HG03103 (cell line): ENCODE data around the gene MACROD2.

ENCODE experiments used
- ATAC-seq: cut with Tn5 transposase; IDR thresholded peaks from one replicate; pipeline ENCODE4 v1.9.1; 2021; ENCODE audit warnings: low read depth; ENCODE audit not compliant: unreplicated experiment

MACROD2 gene

DNA sequence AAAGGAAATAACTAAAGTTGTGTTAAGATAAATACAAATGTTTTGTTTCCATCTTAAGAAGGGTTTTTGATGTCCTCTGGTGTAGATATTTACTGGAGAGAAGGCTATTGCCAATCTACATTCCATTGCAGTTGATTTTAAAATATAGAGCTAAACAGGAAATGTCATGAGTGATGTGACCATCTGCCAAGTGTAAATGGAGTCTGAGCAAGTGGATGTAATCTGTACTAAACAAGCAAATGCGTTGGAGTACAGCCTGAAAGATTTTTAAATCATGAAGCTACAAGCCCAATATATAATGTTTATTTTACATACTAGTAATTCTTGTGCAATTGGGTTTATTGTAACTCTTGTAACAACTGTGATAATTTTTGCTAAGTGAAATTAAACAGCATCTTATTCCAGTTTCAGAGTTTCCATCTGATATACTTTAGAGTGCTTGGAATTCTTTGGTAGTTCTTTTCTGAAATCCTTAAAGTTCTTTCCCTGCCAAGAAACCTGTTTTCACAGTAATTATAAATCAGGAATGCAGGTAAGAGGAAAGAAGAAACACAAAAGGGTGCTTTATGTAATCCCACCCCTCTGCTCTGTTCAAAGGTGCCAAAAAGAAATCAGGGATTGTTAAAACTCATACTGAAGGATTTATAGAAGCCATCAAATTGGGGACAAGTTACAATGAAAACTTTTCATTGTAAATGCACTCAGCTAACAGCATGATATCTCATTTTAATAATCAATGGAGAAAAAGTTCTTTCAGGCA lies 389.3 kb downstream of the MACROD2 start:
- ATAC-seq, result no peak

DNA sequence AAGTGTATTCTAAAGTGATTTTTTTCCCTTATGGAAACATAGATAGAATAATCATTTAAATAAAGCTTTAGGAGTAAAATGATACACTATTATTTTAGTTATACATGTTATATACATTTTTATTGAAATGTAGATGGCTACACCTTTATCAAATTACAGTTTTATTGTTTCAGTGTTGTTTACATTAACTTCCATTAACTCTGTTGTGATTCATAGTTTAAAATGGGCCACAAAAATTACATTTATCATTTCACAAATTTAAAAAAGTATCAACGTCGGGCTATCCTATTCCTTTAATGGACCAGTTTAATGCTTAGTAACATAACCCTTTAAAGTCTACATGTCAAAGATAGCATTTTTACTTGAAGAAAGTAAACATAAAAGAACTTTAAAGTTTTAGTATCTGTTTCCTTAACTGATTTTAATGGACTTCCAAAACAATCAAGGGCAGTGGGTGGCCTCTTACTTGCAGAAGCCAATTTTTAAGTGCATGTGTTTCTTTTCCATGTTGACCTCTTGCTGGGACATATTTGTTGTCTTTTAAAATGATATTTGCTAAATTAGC lies 389.9 kb downstream of the MACROD2 start:
- no peak for ATAC-seq

DNA sequence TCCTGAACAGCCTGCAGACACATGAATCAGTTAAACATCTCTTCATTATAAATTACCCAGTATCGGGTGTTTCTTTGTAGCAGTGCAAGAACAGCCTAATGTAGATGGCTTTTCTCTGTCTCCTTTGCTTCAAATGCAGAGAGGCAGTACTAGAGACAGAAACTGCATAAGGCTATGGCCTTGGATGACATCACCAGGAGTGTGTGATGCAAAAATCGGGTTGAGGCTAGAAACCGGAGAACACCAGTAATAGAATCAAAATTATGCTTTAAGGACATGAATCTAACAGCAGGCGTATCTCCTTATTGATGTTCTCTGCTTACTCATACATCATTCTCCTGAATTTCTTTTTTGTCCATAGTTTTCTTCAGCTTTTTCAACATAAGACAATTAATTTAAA lies 391.4 kb downstream of the MACROD2 start:
- no peak for ATAC-seq

DNA sequence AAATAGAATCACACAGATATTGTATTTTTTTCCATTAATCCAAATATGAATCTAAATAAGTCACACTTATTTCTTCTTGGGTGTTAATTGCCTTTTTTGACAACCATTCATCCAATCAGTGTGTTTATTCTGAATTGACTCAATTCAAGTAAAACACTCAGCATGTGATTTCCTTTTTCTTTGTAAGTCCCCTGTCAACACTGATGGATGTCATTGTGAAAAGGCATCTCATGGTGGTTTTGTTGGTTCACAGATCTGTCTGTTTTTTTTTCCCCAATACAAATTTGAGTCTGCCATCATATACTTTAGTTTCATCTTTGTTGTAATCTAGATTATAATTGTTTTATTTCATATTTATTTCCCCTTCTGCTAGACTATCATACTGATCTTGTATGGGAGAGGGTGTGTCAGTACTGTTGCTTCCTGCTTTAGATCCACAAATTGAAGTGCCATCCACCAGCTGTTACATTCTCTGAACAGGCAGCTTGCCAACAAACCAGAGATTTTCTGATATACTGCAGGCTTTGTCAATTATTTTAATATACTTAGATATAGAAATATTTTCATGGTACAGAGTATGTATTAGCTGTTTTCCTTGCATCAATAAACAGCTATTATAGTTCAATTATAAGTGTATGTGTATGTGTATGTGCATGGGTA lies 406.3 kb downstream of the MACROD2 start:
- ATAC-seq, result no peak

DNA sequence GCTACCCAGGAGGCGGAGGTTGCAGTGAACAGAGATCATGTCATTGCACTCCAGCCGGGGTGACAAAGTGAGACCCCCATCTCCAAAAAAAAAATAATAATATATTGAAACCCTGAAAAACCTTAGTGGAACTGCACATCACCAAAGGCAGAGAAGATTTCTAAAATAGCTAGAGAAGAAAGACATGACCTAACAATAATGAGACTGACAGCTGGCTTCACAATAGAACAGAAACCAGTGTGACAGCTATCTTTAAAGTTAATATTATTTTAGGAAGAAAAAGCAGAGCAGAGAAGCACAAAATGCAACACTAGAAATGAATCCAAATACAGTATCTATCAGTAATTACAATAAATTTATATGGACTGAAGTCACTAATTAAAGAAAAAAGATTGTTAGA lies 409.2 kb downstream of the MACROD2 start:
- ATAC-seq, result no peak

DNA sequence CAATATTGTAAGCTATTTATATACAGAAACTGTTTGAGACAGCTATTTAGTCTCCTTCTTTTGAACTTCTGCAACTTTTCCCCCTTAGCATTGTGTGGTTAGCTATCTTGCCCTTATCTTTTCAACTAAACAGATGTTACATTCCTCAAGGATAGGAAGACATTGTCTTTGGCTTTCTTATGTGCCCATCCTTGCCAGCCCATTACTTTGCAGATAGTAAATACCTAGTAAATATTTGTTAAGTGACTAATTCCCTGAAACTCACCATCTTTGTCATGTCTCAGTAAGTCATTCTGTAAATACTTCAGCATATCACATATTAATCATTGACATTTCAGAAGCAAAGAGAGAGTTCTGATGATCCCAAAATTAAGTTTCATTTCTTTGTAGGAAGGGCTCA lies 411.2 kb downstream of the MACROD2 start:
- no peak for ATAC-seq

DNA sequence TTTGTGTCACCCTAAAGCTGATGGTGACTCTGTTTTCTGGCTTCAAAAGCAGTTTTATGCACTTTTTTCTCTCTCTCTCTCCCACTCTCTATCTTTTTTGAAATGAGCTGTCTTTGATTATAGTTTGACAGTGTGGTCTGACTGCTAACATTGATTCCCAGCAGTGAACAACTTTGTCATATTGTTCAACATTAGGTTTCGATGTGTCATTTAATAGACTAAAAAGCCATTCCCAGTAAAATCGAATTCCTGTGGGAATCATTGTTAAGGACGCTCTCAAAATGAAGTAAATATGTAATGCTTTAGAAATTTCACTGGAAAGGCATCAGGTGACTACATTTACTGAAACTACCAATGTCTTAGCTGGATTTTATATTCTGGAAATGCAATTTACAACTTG lies 412.0 kb downstream of the MACROD2 start:
- no peak for ATAC-seq

DNA sequence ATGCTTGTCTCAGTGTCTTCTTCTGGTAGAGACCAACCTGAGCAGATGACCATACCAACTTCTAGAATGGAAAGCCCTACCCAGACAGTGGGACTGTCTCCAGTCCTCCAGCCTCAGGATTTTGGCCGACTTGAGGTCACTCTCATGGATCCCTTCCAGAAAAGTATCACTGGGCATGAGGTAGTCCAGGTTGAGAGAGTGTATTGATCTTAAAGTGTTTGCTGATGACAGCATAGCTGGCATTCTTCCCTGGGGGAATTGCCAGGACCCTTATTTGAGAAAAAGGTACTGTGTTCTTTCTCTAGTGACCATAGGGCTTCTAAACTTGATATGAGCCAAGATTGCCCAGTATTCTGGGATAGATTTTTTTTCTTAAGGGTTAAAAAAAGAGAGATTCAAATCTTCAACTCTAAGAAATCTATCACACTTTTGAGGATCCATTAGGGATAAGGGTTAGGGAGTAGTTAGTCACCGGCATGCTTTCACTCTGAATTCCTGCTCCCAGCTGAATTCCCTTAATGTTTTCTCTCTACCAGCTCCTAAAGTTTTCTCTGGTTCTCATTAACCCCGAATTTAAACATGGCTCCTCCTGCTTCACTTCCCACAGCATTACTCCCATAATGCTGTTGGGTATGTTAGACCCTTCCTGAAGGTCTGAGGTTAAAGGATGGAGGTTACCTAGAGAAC lies 415.7 kb downstream of the MACROD2 start:
- no peak for ATAC-seq

DNA sequence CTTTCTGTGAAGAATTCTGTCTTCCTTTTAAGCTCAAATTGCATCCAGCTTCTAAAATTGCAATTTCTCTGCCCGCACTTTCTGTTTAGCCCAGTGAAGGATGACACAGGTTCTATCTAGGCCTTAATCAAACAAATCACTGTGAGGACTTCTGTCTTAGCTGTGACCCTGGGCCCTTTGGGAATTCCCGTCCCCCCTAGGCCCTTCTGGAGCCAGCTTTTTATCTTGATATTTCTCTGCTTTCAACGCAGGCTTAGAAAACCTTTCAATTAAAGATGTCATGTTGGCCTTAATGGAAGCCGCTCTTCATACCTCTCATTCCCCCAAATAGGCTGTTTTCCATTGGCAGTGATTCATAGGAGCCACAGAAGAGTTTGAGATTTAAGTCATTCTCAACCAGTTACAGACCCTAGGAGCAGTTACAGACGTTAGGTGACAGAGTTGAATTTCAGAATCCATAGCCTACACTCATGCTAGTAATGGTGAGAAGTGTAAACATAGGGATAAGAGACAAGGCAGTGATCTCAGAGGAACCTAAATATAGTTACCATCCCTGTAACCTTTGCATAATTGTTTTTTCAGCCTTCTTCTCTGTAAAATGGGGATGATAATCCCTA lies 416.9 kb downstream of the MACROD2 start:
- no peak for ATAC-seq

DNA sequence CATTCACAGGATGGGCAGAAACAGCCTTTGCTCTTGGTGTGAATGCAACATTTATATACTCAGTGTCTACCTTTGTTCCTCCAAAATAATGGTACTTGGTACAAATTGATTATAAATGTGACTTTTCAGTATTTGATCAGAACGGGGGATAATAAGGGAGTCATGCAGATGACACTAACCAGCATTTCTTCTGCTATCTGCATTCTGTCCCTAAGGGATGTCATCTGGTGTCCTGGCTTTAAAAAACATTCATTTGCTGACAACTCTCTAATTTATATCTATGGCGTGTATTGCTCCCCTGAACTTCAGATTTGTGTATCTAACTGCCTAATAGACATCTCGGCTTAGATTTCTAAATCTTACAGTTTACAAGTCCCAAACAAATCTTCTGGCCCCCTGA lies 418.5 kb downstream of the MACROD2 start:
- no peak for ATAC-seq

DNA sequence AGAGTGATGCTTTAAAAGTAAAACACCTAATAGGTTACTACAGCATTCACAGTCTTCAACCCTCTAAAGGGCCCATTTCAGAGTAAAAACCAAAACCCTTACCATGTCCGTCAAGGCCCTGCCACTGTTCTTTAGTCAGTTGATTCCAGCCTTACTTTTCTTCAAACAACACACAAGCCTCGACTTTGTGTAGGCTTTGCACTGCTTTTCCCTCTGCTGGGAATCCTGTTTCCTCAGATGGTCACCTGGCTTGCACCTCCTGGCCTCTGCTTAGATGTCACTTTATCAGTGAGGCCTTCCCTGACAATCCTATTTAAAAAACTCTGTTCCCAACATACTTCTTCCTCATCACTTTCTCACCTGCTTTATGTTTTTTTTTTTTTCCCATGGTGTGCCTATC lies 419.2 kb downstream of the MACROD2 start:
- no peak for ATAC-seq

DNA sequence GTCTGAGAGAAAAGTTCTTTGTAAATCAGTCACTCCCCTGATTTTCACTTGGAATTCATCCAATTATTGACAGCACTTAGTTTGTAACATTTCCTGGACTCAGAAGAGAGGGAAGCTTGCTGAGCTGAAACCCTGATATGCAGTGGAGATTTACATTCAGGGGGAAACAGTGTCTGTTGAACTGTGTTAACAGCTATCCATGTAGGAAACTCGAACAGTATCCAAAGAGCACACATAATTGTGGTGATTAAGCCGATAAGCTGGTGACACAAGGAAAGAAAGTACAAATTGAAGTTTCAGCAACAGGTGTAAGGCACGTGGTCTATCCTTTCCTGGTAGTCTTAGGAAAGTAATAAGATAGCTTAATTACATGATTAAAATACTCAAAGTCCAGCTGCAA lies 420.2 kb downstream of the MACROD2 start:
- no peak for ATAC-seq

DNA sequence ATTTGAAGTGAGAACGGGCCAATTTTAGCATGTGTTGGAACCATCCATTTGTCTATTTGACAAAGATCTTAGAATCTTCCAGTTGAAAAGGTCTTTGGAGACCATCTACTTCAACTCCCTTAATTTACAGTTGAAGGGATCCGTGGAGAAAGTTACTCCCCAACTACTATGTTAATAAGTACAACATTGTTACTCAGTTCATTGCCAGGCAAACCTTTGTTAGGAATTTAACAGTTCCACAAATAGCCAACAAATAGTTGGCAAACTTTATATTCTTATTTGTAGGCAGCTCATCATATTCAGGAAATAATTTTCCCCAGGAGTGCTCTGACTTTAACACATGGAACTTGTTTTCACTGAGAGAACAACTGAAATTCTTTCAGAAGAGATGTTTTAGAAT lies 423.1 kb downstream of the MACROD2 start:
- no peak for ATAC-seq

DNA sequence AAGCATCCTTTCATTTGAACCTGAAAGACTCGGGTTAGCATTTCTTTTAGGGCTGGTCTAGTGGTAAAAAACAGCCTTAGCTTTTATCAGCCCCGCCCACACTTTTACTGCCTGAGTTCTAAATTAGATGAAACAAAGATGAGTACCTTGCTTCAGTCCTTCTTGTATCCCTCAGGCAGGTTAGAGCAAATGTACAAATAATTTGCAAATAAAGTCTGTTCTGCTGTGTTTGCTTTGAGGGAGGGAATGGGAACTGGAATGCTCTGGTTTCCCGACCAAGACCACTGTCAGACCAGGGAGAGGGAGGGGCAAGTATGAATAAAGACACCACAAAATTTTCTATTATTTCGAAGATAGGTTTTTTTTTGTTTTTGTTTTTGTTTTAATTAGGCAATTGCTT lies 427.6 kb downstream of the MACROD2 start:
- no peak for ATAC-seq

DNA sequence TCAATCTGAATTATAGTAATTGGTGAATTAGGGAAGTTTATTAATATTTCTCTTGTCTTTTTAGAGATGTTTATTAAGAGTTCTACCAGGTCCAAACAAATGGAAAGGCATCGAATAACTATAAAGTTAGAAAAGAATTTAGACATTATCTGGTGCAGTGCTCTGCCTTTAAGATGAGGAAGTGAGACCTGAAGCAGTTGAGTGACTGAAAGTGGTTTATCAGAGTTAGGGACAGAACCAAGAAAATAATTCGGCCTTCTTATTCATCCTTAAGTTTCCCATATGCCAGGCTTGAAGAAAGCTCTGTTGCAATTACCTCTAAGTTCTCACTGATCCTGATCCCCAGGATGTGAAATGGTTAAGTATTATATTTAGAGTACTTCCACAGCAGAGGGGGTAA lies 436.3 kb downstream of the MACROD2 start:
- peak; percentile 54 for ATAC-seq

DNA sequence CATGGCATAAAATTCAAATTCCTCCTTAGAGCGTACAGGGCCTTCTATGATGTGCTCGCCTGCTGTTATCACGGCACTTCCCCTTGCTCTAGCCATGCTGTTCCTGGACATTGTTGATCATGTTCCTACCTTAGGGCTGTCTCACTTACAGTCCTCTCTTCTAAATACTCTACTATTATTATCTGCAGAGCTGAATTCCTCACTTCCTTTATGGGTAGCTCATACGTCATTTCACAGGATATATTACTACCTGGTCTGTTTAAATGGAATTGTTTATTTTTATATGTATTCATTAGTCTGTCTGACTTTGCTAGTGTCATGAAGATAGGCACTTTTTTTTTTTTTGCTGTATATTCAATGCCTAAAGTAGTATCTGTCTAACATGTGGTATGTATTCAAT lies 436.8 kb downstream of the MACROD2 start:
- ATAC-seq, result no peak

DNA sequence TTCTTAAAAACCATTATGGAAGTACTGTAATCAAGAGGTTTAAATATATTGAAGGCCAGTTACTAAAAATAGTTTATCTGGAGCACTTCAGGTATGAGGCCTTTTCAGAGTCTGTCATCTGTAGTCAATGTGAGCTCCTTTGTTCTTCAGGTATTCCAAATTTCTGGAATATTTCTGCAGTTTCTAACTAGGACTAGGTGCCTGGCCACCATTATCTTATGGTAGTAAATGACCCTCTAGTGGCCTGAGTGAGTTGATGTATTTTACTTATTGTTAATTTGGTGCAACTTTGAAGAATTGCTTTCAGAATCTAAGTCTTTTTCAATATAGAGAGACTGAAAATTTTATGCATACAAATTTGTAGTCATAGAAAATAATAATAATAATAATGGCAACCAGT lies 437.3 kb downstream of the MACROD2 start:
- ATAC-seq, result no peak

DNA sequence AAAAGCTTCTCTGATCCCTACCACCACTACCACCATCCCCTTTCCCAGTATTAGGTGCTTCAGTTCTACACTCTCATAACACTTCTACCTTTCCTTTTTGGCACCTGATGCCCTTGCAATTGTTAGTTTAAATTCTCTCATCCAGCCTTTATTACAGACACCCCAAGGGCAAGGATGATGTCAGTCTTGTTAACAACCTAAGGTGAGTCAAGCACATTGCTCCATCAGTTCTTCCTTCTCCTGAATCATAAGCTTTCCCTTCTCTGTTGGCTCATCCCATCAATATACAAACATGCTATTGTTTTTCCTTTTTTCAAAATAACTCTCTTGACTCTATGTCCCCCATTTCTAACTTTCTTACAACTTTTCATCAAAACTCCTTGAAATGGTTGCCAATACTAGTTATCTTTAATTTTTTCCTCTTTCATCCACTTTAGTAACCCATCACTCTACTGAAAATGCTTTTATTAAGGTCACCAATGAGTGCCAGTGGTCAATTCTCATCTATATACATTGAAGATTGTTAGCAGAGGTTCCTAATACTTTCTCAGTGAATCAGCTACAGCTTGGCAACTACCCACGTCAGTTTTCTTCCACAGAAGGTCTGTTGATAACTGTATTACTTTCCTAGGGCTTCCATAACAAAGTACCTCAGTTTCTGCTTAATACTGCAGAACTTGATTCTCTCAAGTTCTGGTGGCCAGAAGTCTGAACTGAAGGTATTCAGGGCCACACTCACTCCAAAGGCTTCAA lies 439.2 kb downstream of the MACROD2 start:
- ATAC-seq, result no peak

DNA sequence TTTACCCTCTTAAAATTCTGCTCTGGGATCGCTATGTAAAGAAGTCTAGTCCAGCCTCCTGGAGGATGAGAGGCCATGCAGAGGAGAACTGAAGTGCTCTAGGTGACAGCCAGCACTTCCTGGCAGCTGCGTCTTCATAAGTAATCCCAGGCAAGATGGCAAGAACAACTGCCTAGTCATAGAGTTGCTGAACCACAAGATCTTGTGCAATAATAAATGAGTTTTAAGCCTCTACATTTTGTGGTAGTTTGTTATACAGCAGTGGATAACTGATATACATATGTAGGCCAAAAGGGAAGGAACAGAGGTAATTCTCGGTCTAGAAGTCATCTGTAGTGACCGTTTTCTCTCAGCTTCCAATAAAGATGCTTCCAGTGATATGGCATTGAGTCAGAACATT lies 445.9 kb downstream of the MACROD2 start:
- no peak for ATAC-seq

DNA sequence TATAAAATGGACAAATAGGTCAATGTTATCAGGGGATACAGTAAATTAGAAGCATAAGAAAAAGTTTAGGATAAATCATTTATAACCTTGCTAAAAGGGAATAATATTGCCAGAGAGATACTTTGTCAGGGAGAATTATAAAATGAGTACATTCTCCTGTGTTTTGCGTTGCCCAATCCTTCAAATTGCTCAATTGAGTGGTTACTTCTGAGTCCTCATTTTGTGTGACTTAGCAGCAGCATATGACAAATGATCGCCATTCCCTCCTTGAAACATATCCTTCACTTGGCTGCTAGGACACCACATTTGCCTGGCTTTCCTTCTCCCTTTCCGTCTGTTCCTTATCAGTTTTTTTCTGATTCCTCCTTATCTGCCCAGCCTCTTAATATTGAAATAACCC lies 448.8 kb downstream of the MACROD2 start:
- ATAC-seq, result no peak
